Retinal pigment epithelial cell (primary cell): ENCODE measurements around the gene ZDHHC9.

ENCODE experiments used
- DNase-seq: peaks from one replicate; pipeline ENCODE4 v3.0.0-alpha.2; 2010; ENCODE audit warnings: low read depth
- H3K4me3 ChIP-seq: 2 replicates; pipeline ENCODE4 v1.5.1; 2011; ENCODE audit warnings: mild to moderate bottlenecking, low read length, control low read depth, moderate library complexity
- TF ChIP-seq, protein P1 (sequence below): conservative IDR thresholded peaks from 2 replicates; pipeline ENCODE4 v1.5.1; 2011; ENCODE audit warnings: low read depth, low read length, control low read depth, inconsistent platforms

Gene ZDHHC9

GRCh38 chrX:129802863-129803262, 40.8 kb downstream of the ZDHHC9 start:
- TF ChIP-seq, protein P1, sequence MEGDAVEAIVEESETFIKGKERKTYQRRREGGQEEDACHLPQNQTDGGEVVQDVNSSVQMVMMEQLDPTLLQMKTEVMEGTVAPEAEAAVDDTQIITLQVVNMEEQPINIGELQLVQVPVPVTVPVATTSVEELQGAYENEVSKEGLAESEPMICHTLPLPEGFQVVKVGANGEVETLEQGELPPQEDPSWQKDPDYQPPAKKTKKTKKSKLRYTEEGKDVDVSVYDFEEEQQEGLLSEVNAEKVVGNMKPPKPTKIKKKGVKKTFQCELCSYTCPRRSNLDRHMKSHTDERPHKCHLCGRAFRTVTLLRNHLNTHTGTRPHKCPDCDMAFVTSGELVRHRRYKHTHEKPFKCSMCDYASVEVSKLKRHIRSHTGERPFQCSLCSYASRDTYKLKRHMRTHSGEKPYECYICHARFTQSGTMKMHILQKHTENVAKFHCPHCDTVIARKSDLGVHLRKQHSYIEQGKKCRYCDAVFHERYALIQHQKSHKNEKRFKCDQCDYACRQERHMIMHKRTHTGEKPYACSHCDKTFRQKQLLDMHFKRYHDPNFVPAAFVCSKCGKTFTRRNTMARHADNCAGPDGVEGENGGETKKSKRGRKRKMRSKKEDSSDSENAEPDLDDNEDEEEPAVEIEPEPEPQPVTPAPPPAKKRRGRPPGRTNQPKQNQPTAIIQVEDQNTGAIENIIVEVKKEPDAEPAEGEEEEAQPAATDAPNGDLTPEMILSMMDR = no peak
- no peak for DNase-seq
- no peak overlapping the region for H3K4me3 ChIP-seq

- H3K4me3 ChIP-seq = no peak overlapping the region
- TF ChIP-seq, protein P1 = no peak
- DNase-seq = no peak
Measured at GRCh38 chrX:129800186-129800585, 43.5 kb downstream of the ZDHHC9 start.

DNA sequence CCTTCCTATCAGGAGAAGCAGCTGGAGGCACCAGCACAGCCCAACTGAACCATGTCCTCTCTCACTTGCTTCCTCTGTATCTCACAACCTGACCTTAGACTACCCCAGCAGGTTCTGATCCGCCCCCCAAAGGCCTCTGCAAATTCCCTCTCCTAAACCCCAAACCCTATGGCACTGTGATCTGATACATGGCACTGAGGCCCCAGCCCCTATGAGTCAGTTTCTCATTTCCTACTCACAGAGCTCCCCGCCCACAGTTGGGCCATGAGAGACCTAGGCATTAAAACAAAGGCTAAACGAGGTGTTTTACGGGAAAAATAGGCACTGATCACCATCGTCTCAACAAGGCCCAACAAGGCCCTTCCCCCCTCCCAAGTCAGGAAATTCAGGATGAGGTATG, 44.8 kb downstream of the ZDHHC9 start:
- no peak for DNase-seq

GRCh38 chrX:129798456-129798855, 45.2 kb downstream of the ZDHHC9 start:
- no peak for DNase-seq
- TF ChIP-seq, protein P1 = no peak
- no peak overlapping the region for H3K4me3 ChIP-seq

More for the DNA sequence above, 44.8 kb downstream of the ZDHHC9 start:
- TF ChIP-seq, protein P1 = no peak
- no peak overlapping the region for H3K4me3 ChIP-seq

DNA sequence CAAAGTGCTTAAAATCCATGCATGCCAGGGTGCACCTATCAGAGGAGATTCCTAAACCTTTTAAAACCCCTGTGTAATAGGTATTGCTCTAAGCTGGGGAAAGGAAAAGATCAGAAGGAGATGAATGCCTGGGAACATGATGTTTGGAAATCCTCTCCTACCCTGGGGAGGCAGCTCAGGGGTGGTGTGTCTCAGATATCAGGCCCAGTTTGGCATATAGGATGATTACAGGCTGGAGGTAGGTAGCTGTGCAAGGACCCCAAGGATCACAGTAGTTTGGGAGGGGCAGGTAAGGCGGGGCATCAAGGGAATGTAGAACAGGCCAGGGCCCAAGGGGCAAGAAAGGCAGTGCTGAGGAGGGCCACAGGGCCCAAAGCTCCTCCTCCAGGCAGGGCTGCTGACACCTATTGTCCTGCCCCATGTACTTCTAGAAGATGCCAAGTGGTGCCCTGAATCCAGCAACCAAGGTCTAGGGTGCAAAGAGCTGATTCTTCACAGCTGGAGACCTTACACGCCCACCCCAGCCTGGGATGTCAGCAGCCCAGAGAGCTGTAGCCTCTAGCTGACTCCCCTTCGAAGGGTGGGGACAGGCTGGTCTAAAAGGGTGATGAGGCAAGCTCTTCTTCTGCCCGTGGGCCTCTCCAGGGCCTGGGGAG, 46.3 kb downstream of the ZDHHC9 start:
- TF ChIP-seq, protein P1 = no peak
- no peak for DNase-seq

DNA sequence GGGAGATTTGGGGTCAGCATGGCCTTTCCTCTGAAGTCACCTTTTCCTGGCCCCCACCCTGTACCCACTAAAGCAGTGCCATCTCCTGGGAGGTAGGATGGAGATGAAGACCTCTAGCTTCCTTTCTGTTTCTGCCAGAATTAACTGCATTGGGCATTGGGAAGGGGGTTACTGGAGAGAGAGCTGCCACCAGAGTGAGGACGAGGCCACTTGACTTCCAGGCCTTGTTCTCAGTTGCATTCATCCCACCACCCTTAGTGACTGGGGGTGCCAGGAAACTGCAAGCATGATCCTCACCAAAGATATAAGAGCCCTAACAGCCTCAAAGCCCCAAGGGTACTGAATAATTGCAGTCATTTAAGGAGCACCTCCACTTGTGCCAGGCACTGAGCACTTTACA, 48.1 kb downstream of the ZDHHC9 start:
- DNase-seq = no peak
- TF ChIP-seq, protein P1 = no peak
- no peak overlapping the region for H3K4me3 ChIP-seq

More for the DNA sequence above, 46.3 kb downstream of the ZDHHC9 start:
- H3K4me3 ChIP-seq = no peak overlapping the region

DNA sequence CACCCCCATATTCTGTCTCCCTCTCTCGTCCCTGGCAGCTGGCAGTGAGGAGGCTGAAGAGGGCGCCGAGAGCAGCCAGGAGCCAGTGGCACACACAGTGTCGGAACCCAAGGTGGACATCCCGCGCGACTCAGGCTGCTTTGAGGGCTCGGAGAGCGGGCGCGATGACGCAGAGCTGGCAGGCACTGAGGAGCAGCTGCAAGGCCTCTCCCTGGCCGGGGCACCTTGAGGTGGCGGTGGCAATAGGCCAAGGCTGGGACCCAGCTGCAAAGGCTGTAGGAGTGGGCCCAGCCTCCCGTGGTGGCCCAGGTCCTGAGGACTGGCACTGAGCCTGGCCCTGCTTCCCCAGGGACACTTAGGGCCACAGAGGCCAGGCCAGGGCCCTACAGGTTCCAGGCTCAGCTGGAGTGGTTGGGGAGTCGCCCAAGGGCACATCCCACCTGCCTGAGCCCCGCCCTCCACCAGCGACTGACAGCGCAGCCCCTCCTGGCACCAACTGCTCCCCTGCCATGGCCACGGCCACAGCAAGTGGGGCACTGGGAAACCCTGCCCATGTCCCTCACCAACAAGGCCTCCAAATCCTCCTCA, 50.0 kb downstream of the ZDHHC9 start:
- TF ChIP-seq, protein P1 = no peak
- DNase-seq = no peak
- no peak overlapping the region for H3K4me3 ChIP-seq
